ENCODE measurements around the gene HSPA4. TPM values are rescaled to one million over a fixed set of nuclear protein-coding genes. Genes with fewer than 3 reads are reported as not detected.

HSPA4 gene
- total RNA-seq, 1 donor from 2014 or later = 94.4 TPM

Small RNA genes within 50 kb of the gene (small RNA-seq; reads per million reads assigned to genes)
- not detected for gene AC113410.1 (ENCODE audit: low replicate concordance)
- gene AC113410.3 (ENCODE audit: low replicate concordance) = not detected

Other genes with a start within 250 kb of the HSPA4 start
- 0.10 TPM for gene SOWAHA, start 238.7 kb upstream of the HSPA4 start, total RNA-seq
- 2.9 TPM for gene SHROOM1, start 221.4 kb upstream of the HSPA4 start, total RNA-seq
- 1.7 TPM for gene GDF9, start 185.5 kb upstream of the HSPA4 start, total RNA-seq
- 176 TPM for gene UQCRQ, start 185.4 kb upstream of the HSPA4 start, total RNA-seq
- gene LEAP2, start 178.3 kb upstream of the HSPA4 start, total RNA-seq = 2.3 TPM
- 77.5 TPM for gene AFF4, start 88.4 kb upstream of the HSPA4 start, total RNA-seq
- gene ZCCHC10, start 25.5 kb upstream of the HSPA4 start, total RNA-seq = 26.4 TPM